Liver (tissue), 9 donors: ENCODE measurements around the gene FOSL2. TPM values are rescaled to one million over a fixed set of nuclear protein-coding genes. Genes with fewer than 3 reads are reported as not detected.

Experiments
- DNase-seq: peaks from one replicate; pipeline ENCODE4 v3.0.0-alpha.2; 2017; ENCODE audit warnings: low spot score
- H3K27ac ChIP-seq, 2 donors: one replicate each; pipeline ENCODE4 v1.7.0; 2013; ENCODE audit warnings: inconsistent platforms in 2 of 2, low read length in 2 of 2, control low read depth in 1 of 2, low read depth in 1 of 2, mild to moderate bottlenecking in 1 of 2
- H3K27me3 ChIP-seq, 4 donors: one replicate each; pipeline versions ENCODE4 v1.6.1 to v1.7.0; 2013; ENCODE audit warnings: low read length in 3 of 4, inconsistent platforms in 1 of 4, mild to moderate bottlenecking in 1 of 4, moderate library complexity in 1 of 4; ENCODE audit not compliant: control insufficient read depth in 4 of 4, insufficient read depth in 4 of 4
- H3K36me3 ChIP-seq, 4 donors: one replicate each; pipeline versions ENCODE4 v1.6.1 to v1.7.0; 2013; ENCODE audit warnings: low read length in 3 of 4, mild to moderate bottlenecking in 3 of 4, low read depth in 1 of 4, moderate library complexity in 1 of 4; ENCODE audit not compliant: control insufficient read depth in 4 of 4, insufficient read depth in 3 of 4
- H3K4me1 ChIP-seq, 4 donors: one replicate each; pipeline versions ENCODE4 v1.6.1 to v1.7.0; 2013; ENCODE audit warnings: low read length in 3 of 4, mild to moderate bottlenecking in 3 of 4, moderate library complexity in 1 of 4; ENCODE audit not compliant: control insufficient read depth in 4 of 4, insufficient read depth in 4 of 4
- H3K4me3 ChIP-seq, 3 donors: one replicate each; pipeline versions ENCODE4 v1.6.1 to v1.7.0; 2013; ENCODE audit warnings: low read length in 3 of 3, control low read depth in 1 of 3, low read depth in 1 of 3, mild to moderate bottlenecking in 1 of 3
- H3K9ac ChIP-seq, 2 donors: one replicate each; pipeline ENCODE4 v1.7.0; 2013; ENCODE audit warnings: low read length in 2 of 2, mild to moderate bottlenecking in 2 of 2, moderate library complexity in 2 of 2, control low read depth in 1 of 2, low read depth in 1 of 2
- H3K9me3 ChIP-seq, 4 donors: one replicate each; pipeline versions ENCODE4 v1.6.1 to v1.7.0; 2013; ENCODE audit warnings: low read length in 3 of 4; ENCODE audit not compliant: control insufficient read depth in 4 of 4
- FOXA1 ChIP-seq: IDR thresholded peaks from 2 replicates; pipeline ENCODE4 v1.6.1; 2016; ENCODE audit warnings: antibody characterized with exemption
- FOXA2 ChIP-seq: IDR thresholded peaks from 2 replicates; pipeline ENCODE4 v1.6.1; 2016; ENCODE audit warnings: antibody characterized with exemption
- GABPA ChIP-seq, 2 donors: IDR thresholded peaks in 1 of 2; conservative IDR thresholded peaks in 1 of 2; 2 replicates each; pipeline ENCODE4 v1.6.1; 2016; ENCODE audit warnings: antibody characterized with exemption in 2 of 2, mild to moderate bottlenecking in 1 of 2, moderate library complexity in 1 of 2
- HNF4A ChIP-seq, 2 donors: conservative IDR thresholded peaks; 2 replicates each; pipeline ENCODE4 v1.6.1; 2016; ENCODE audit warnings: antibody characterized with exemption in 2 of 2, mild to moderate bottlenecking in 2 of 2
- HNF4G ChIP-seq: IDR thresholded peaks from 2 replicates; pipeline ENCODE4 v1.6.1; 2016; ENCODE audit warnings: antibody characterized with exemption
- JUND ChIP-seq, 2 donors: IDR thresholded peaks; 2 replicates each; pipeline ENCODE4 v1.6.1; 2016; ENCODE audit warnings: antibody characterized with exemption in 2 of 2
- MAX ChIP-seq: IDR thresholded peaks from 2 replicates; pipeline ENCODE4 v1.6.1; 2016; ENCODE audit warnings: antibody characterized with exemption
- RAD21 ChIP-seq, 2 donors: IDR thresholded peaks; 2 replicates each; pipeline ENCODE4 v1.6.1; 2016; ENCODE audit warnings: antibody characterized with exemption in 2 of 2, mild to moderate bottlenecking in 2 of 2
- REST ChIP-seq: IDR thresholded peaks from 2 replicates; pipeline ENCODE4 v1.6.1; 2016; ENCODE audit warnings: antibody characterized with exemption, mild to moderate bottlenecking
- RXRA ChIP-seq, 2 donors: IDR thresholded peaks; 2 replicates each; pipeline ENCODE4 v1.6.1; 2017 to 2018; ENCODE audit warnings: antibody characterized with exemption in 2 of 2, mild to moderate bottlenecking in 1 of 2
- SP1 ChIP-seq: IDR thresholded peaks from 2 replicates; pipeline ENCODE4 v1.6.1; 2018; ENCODE audit warnings: antibody characterized with exemption, mild to moderate bottlenecking
- YY1 ChIP-seq: IDR thresholded peaks from 2 replicates; pipeline ENCODE4 v1.6.1; 2016; ENCODE audit warnings: antibody characterized with exemption, mild to moderate bottlenecking
- WGBS: extraction: QIAGEN DNeasy Blood & Tissue Kit; methylation state at CpG from one replicate; pipeline ENCODE4 v1.1.7; 2013; 5-methylcytosine and 5-hydroxymethylcytosine counted together
- polyA plus RNA-seq, 2 donors: library from polyadenylated mRNA; stranded (reverse) in 1 of 2; unstranded in 1 of 2; fragments of 200-250 nt in 1 of 2; fragments of >200 nt in 1 of 2; fragmentation: Nextera tagmentation in 1 of 2; extraction: Ambion mirVana in 1 of 2; gene quantifications; one replicate each; pipeline versions ENCODE4 v1.2.1 to v1.2.3, GENCODE V29; 2013 to 2015
- total RNA-seq, 2 donors: library from RNA; depleted of rRNA; stranded (reverse); fragments of >200 nt; gene quantifications; one replicate each; pipeline ENCODE4 v1.2.3, GENCODE V29; 2014
- TF ChIP-seq, protein P1 (sequence below): fragments of 150-350 bp; IDR thresholded peaks from 2 replicates; pipeline ENCODE4 v1.5.1; 2017; ENCODE audit warnings: improper control_type of control experiment, low read depth, low read length; ENCODE audit not compliant: missing input control
- donor health status: healthy.
- donor health status: healthy.
- donor health status: healthy.
- donor health status: healthy.
- donor health status: healthy.

The FOSL2 gene
- total and polyA plus RNA-seq, 4 donors: 1.9 to 10.7 (median 2.6) TPM

- peaks cover 13 to 18% (median 16%) of the 10 kb centered on the region in 4 donors for H3K4me1 ChIP-seq
- DNase-seq: no peak
- WGBS: 95% methylated on average over 5 of the region's 5 CpGs
- H3K9ac ChIP-seq: no peak overlapping the region
- no peaks in the 10 kb centered on the region for H3K36me3 ChIP-seq
- H3K27me3 ChIP-seq: no peaks in the 10 kb centered on the region
- no peak overlapping the region for H3K27ac ChIP-seq
- TF ChIP-seq RAD21 (IDR thresholded peaks at IDR 0.05) (no peak), MAX (no peak), YY1 (no peak), RXRA (IDR thresholded peaks at IDR 0.05) (no peak)
- H3K9me3 ChIP-seq: no peaks in the 10 kb centered on the region
- H3K4me3 ChIP-seq: no peak overlapping the region
Measured at GRCh38 chr2:28357055-28357454, 35.6 kb upstream of the FOSL2 start.

- no peaks in the 10 kb centered on the region for H3K9me3 ChIP-seq
- WGBS: 94% methylated on average over 19 of the region's 19 CpGs
- DNase-seq: no peak
- H3K27ac ChIP-seq: no peak overlapping the region
- H3K27me3 ChIP-seq: no peaks in the 10 kb centered on the region
- H3K4me1 ChIP-seq: peaks cover 13 to 18% (median 16%) of the 10 kb centered on the region in 4 donors
- no peak overlapping the region for H3K4me3 ChIP-seq
- H3K36me3 ChIP-seq: no peaks in the 10 kb centered on the region
- TF ChIP-seq HNF4A (conservative IDR thresholded peaks at IDR 0.05) (no peak), GABPA (IDR thresholded peaks at IDR 0.05 in 1 of 2, conservative IDR thresholded peaks at IDR 0.05 in 1 of 2) (no peak), FOXA1 (no peak), HNF4G (no peak), SP1 (no peak), RAD21 (IDR thresholded peaks at IDR 0.05) (no peak), JUND (IDR thresholded peaks at IDR 0.05) (no peak), FOXA2 (no peak), RXRA (IDR thresholded peaks at IDR 0.05) (no peak), REST (no peak)
- TF ChIP-seq, protein P1, sequence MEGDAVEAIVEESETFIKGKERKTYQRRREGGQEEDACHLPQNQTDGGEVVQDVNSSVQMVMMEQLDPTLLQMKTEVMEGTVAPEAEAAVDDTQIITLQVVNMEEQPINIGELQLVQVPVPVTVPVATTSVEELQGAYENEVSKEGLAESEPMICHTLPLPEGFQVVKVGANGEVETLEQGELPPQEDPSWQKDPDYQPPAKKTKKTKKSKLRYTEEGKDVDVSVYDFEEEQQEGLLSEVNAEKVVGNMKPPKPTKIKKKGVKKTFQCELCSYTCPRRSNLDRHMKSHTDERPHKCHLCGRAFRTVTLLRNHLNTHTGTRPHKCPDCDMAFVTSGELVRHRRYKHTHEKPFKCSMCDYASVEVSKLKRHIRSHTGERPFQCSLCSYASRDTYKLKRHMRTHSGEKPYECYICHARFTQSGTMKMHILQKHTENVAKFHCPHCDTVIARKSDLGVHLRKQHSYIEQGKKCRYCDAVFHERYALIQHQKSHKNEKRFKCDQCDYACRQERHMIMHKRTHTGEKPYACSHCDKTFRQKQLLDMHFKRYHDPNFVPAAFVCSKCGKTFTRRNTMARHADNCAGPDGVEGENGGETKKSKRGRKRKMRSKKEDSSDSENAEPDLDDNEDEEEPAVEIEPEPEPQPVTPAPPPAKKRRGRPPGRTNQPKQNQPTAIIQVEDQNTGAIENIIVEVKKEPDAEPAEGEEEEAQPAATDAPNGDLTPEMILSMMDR: no peak
- H3K9ac ChIP-seq: no peak overlapping the region
Measured at GRCh38 chr2:28357948-28358667, 34.5 kb upstream of the FOSL2 start.
